Measurements from ENCODE around the gene DYNC1I1.

Gene DYNC1I1

DNA sequence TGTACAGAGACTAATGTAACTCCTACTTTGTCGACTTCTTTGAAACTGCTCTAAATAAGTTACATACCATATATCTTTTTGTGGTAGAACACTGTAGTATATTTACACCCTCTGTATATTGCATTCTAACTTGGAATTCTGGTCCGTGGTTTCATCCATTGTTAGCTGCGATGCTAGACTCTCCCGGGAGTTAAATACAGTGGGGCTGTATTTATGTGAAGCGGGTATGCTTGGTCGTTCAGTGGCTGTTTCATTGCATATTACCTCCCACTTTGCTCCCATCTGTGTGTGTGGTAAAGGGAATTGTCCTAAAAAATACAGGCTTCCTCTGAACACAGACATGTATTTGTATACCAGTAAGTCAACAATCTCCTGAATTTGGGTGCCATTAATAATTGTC lies 318.4 kb downstream of the DYNC1I1 start:
- DNase-seq: no peak

DNA sequence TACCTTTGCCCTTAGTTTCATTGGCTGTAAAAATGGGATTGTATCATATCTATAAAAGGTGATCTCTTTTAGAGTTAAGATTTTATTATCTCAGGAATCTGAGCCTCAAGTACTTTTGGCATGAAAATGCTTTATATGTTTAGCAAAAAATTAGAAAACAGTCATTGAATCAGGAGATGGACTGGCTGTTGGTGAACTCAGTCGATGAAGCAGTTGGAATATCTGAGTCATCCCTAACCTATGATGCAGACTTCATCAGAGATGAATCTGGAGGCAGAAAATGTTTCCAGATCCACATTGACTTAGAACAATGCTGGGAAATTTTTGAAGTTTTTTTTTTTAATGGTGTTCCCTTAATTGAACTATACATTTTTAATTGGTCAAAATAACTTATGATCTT lies 321.1 kb downstream of the DYNC1I1 start:
- peak; percentile 56 for DNase-seq

DNA sequence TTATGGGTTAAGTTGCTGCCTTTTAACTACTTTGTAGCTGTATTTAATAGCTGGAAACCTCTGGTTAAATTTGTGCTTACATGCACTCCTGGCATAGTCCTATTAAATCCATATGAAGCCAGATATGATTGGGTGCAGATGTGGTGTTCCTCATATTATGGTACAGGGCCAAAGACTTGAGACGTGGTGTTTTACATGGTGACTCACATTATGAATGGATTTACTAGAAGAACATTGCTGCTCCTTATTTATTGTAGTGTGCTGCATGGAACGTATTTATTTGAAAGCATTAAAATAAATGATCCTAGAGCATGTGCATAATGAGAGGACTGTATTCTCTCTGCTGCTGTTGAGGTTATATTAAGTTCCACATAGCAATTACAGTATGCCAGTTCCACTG lies 325.5 kb downstream of the DYNC1I1 start:
- no peak for DNase-seq

DNA sequence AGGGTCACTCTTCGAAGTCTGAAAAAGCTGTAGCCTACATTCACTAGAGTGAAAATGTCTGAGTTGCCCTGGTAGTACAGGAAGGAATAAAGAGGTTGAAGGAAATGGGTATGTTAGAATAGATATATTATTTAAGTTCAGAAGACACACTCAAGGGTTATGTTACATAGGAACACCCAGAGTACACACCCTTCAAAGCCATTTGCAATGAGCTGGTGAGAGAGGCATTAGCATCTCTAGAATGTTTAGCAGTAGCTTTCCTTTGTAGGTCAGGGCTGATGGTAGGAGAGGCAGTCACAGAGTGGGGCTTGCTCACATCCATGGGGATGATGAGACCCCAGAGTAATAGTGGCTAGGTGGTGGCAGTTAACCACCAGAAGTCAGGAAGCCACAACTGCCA lies 328.4 kb downstream of the DYNC1I1 start:
- DNase-seq: no peak

DNA sequence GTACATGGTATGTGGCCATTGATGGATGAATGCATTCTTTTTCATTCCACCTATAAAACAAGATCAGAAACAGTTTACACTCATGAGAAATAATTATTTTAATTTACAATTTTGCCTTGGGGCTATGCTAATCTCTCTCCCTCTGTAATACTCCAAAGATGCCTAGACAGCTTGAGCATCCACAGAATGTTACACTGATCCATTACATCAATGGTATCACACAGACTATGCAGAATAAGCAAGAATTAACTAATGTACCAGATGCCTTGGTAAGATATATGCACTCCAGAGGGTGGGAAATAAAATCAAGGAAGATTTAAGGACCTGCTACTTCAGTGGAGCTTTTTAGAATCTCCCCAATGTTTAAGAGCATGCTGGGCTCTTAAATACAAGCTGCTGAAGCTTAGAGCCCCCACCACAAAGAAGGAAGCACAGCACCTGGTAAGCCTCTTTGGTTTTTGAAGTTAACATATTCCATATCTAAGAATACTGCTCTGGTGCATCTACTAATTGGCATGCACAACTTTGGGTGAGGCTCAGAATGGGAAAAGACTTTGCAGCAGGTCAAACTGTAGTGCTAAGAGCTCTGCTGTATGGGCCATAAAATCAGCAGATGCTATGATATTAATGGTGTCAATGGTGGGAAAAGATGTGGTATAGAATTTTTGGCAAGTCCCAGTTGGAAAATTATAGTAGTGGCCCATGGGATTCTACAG lies 329.9 kb downstream of the DYNC1I1 start:
- no peak for DNase-seq

DNA sequence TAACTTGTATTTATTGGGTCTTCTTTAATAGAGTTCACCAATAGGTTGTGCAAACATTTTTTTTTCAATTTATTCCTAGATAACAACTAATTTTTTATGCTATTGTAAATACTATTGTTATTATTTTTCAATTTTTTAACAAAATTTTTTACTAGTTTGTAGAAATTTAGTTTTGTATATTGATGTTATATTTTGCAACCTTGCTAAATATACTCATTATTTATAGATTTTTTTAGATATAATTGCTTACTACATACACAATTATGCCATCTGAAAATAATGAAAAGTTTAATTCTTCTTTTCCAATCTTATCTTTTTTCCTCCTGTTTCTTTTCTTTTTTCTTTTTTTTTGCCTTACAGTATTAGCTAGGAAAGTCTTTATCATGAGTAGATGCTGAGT lies 332.6 kb downstream of the DYNC1I1 start:
- no peak for DNase-seq

DNA sequence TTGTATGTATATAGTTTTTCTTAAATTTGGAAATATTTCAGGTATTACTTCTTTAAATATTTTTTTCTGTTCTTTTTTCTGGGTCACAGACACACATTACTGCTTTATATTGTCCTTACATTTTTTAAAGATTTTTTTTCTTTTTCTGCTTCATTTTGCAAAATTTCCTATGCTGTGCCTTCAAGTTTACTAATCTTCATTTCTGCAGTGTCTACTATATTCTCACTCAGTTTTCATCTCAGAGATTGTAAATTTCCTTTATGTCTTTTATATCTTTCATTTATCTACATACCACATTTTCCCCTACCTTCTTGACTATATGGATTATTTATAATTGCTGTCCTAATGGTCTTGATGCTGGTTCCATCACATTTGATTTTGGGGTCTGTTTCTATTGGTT lies 339.1 kb downstream of the DYNC1I1 start:
- DNase-seq: no peak

DNA sequence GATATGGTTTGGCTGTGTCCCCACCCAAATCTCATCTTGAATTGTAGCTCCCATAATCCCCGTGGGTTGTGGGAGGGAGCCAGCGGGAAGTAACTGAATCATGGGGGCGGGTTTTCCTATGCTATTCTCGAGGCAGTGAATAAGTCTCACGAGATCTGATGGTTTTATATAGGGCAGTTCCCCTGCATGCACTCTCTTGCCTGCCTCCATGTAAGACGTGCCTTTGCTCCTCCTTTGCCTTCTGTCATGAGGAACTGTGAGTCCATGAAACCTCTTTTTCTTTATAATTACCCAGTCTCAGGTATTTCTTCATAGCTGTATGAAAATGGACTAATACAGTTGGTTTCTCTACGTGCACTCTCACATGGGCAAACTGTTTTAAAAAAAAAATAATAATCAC lies 341.8 kb downstream of the DYNC1I1 start:
- DNase-seq: no peak

DNA sequence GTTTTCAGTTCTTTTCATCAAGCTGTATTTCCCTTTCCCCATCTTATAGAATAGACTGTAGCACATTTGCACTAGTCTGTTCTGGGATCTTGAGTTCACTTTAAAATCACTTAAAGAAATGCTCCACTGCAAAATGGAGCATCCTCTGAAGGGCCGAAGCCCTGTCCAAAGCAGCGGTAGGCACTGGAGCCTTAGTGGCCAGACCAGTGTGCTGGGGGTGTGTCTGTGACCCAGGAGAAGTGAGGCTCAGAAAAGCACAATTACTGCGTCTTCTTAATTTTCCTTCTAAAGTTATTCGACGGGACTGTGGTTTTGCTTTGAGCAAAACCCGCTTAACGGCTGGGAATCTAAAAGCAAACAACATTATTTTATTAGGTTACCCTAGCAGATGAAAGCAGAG lies 343.8 kb downstream of the DYNC1I1 start:
- DNase-seq: no peak

DNA sequence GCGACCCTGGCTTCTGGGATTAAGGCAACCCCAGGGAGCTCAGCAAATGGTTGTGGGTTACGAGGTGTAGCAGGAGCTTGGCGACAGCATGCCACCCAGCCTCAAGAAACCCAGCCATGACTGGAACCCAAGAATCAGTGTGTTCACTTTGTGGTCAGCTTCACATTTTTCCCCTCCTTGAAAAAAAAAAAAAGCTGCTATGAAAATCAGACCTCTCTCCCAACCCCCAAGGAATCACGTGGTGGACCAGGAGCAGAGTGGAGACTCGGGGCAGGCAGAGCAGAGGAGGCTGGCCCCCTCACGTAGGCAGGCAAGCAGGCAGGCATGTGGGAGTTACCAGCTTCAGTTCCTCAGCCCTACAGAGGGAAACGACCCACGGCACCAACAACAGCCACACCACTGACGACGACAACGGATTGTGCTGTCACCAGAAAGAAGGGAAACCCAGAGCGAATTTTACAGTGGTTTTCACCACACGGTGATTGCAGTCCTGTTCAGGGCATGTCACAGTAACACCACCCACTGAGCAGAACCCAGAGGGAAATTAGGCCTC lies 346.2 kb downstream of the DYNC1I1 start:
- no peak for DNase-seq

DNA sequence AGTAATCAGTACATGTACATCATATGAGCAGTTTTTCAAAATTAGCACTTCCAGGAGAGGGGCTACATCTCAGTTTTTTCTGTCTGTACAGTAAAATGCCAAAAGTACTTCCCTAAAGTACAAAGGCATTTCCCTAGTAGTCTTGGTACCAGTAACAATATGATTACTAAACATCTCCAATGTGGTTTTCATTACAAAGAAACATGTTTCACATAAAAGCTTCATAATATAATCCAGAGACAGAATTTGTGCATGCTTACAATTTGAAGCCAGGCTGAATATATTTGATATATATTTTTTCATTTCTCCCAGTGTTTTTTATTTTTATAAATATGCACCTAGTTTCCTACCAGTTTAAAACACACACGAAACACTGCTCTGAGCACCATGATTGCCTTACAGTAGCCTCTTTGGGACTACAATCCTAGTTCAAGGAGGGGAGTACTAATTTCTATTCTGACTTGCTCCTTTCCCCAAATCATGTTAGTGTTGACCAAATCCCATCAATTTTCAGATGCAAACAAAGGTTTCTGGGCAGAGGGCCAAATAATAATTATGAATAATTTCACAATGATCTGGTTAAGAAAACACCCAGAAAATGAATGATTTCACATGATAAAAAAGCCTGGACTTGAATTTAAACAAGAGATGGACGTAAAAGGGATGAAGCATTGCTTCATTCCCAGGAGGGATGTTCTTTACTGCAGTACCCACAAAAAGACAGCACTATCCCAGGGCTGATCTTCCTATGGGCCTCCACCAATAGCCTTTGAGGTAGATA lies 348.3 kb downstream of the DYNC1I1 start:
- DNase-seq: no peak

DNA sequence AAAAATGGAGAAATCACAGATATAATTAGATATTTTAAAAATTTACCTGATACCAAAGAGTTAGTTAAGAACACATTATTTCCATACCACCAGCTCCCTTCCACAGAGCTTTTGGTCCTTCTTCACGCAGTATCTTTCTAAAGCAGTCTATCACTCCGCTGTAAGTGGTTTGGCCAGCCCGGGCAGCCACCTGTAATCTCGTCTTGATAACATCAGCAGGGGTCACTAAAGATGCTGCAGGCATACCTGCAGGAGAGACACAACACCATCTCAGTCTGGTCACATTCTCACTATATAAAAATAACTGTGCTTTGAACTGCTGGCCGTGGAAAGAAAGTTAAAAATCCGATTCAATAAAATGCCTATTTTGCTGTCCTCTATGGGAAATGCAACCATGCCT lies 349.4 kb downstream of the DYNC1I1 start:
- no peak for DNase-seq

DNA sequence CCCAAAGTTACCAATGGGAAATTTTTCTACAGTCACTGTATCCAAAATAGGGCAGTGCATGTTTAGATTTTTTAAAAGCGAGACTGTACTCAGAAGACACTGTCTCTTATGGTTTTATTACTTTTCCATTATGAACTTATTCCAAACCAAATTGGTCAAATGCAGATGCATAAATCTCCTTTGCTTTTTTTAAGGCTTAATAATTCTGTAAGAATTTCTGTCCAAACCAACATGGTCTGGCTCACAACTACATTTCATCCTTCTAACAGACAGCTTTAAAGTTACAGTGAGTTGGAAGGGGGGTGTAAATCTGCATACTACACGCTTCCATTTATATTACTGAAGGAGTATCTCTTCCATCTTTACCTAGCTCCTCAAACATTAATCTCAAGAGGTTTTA lies 350.4 kb downstream of the DYNC1I1 start:
- no peak for DNase-seq

DNA sequence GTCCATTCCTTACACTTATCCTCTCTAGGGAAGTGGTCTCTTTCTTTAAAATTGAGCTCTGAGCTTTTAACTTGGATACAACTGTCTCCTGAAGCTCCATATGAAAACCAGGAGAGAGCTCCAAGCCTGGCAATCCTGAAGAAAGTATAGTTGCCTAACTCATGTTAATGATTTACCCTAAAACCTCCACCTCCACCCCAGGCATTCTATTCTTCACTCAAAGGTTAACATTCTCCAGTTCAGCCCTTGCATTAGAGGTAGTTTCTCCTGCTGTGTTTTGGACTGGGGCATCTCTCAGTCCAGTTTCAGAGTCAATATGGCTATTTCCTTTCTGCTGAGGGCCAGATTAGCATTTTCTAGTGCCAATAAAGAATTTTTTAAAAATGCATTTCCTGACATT lies 354.0 kb downstream of the DYNC1I1 start:
- no peak for DNase-seq

DNA sequence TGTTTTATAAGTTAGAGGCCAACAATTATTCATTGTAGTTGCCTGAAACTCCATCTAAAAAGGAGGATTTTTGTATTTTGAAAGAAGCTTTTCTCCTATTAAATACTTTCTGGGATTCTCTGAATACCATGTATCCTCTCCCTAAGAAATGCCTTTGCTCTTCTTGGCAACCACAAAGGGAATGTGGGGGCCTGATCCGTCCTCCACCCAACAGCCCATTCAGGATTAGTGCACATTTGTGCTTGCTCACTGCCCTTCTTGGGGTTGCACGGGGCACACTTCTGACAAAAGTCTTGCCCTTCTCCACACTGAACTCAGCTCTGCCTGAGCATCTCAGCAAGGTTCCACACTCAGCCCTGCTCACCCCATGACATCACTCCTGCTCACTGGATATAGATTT lies 355.4 kb downstream of the DYNC1I1 start:
- DNase-seq: no peak

DNA sequence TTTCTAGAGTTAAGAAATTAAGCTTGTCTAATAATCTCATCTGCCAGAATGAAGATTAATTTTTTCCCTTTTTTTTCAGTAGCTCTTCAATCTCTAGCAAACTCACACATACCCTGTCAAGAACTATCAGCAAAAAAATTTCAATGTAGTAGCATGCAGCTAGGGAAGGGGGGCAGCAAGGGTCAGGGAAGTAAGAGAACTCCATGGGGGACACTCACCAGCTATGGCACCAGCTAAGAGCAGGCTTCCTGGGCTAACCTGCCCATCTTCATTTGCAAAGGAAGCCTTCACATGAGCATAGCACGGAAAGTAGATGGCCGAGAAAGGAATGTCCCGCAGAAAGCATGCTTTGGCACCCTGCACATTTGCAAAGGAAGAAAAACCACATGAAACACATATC lies 359.2 kb downstream of the DYNC1I1 start:
- no peak for DNase-seq

DNA sequence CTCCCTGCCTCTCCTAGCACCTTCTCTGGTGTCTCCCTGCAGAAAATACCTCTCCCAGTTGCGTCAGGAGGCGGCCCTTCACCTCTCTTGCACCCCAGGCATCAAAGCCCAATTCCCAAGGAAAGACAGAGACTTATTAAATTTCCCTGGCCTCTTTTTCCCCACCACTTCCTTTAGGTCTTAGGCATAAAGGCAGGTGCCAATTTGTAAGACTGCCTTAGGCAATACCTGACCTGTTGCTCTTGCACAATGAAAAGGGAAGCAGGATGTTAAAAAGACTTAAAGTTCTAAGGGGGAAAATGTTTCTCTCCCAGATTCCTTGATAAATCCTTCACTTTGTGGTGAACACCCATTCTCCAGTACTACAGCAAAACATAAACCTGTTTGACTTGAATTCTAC lies 362.9 kb downstream of the DYNC1I1 start:
- no peak for DNase-seq

DNA sequence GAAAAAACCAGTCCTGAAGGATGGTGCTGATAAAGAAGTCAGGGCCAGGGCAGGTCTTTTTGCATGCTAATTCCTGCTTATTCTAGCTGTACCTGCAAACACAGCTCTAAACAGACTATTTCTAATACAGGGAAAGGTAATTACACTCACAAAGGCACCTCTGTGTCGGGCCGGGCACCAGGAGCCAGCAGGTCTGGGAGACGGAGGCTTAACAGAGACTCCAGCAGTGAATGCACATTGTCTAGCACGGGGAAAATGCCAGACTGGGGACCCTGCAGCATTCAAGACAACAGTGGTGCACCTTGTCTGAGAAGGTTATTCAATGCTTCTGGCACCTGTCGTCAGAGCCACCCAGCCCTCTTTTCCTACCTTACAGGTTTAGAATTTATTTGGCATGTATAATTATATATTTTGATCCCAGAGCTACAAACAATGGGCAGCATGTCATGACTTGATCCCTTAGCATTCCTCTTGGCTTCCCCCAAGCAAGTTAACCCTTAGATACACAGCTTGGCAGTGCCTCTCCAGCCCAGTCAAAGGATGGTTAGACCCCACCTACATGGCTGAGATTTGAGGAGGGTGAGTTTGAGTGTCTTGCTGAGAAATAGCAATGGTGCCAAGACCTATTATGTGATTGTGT lies 364.4 kb downstream of the DYNC1I1 start:
- DNase-seq: no peak

DNA sequence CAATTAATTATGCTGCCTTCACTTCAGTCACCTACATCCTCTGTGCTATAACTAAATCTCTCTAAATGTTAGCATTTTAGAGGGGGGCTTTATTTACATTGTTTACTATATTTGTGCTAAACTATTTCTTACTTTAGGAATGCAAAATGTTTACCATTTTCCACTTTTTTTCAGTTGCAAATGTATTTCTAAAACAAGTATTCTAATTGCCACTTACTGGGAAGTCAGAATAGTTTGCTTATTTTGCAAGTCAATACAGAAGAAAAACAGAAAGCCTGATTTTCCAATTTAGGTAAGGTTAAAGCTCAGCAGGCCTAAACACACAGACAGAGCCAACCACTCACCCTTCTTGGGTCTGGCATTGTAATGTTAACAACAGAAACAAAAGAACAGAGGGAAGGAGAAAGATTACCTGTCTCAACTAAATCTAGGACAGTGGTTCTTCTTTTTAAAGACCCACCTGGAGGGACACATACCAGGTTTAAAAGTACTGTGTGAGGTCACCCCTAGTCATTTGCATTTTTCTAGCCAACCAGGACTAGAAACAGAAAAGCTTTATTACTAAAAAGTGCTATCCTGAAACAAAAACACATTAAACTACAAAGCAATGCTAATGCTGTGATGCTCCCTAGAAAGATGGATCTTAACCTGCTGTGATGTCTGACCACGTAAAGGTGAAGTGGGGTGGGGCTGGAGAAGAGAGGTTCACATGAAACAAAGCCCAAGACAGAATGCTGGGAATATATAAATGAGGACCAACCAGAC lies 371.3 kb downstream of the DYNC1I1 start:
- no peak for DNase-seq

DNA sequence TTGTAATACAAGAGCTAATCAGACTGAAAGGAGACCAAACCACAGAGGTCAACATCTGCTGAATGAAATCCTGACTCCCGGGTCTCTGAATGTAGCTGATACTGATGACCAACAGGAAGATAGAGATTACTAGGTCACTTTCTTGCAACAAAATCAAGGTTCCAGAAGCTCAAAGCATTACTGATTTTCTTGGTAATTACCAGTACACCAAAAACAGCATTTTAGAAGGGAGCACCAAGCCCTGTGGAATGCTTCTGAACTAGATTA lies 371.8 kb downstream of the DYNC1I1 start:
- DNase-seq: no peak
